HepG2 (cell line): ENCODE measurements around the gene HCRTR1. TPM values are rescaled to one million over a fixed set of nuclear protein-coding genes. Genes with fewer than 3 reads are reported as not detected.
A peak's percentile ranks its signal among the peaks of the same experiment; 100 is the strongest.

Experiments used
- CEBPB ChIP-seq: IDR thresholded peaks from 2 replicates; pipeline ENCODE4 v1.6.1; 2011; ENCODE audit warnings: low read depth, low read length, improper control_type of control experiment, borderline replicate concordance
- EED ChIP-seq: sonication (generic); formaldehyde crosslinking; IDR thresholded peaks from 2 replicates; pipeline ENCODE4 v1.5.0; 2020; ENCODE audit warnings: mild to moderate bottlenecking, missing genetic modification reagents
- FOSL2 ChIP-seq: sonication (generic); formaldehyde crosslinking; IDR thresholded peaks from 2 replicates; pipeline ENCODE4 v1.4.0; 2020; ENCODE audit warnings: missing genetic modification reagents
- HMG20B ChIP-seq: conservative IDR thresholded peaks from 2 replicates; pipeline ENCODE4 v1.6.1; 2016; ENCODE audit warnings: missing genetic modification reagents, missing compliant biosample characterization
- KDM2A ChIP-seq: sonication (generic); formaldehyde crosslinking; IDR thresholded peaks from 2 replicates; pipeline ENCODE4 v1.4.0; 2020; ENCODE audit warnings: low read depth, missing genetic modification reagents, borderline replicate concordance
- KDM4B ChIP-seq: sonication (generic); formaldehyde crosslinking; IDR thresholded peaks from 2 replicates; pipeline ENCODE4 v1.4.0; 2020; ENCODE audit warnings: missing genetic modification reagents
- MIXL1 ChIP-seq: IDR thresholded peaks from 2 replicates; pipeline ENCODE4 v1.6.1; 2016
- NFKB2 ChIP-seq: sonication (generic); formaldehyde crosslinking; IDR thresholded peaks from 2 replicates; pipeline ENCODE4 v1.4.0; 2020; ENCODE audit warnings: missing genetic modification reagents, borderline replicate concordance
- RXRB ChIP-seq: IDR thresholded peaks from 2 replicates; pipeline ENCODE4 v1.6.1; 2016; ENCODE audit warnings: borderline replicate concordance, missing genetic modification reagents, missing compliant biosample characterization
- TGIF2 ChIP-seq: IDR thresholded peaks from 2 replicates; pipeline ENCODE4 v1.6.1; 2016; ENCODE audit warnings: control low read depth, missing compliant biosample characterization
- THAP7 ChIP-seq: sonication (generic); formaldehyde crosslinking; IDR thresholded peaks from 2 replicates; pipeline ENCODE4 v1.8.1; 2023; ENCODE audit warnings: mild to moderate bottlenecking, missing genetic modification reagents
- polyA plus RNA-seq, 8 experiments: library from polyadenylated mRNA; depleted of rRNA in 3 of 8; stranded (reverse) in 7 of 8; unstranded in 1 of 8; fragments of >200 nt; fragmentation: Illumina TruSeq in 4 of 8; extraction: Trizol in 4 of 8; gene quantifications; 2 replicates each; pipeline versions ENCODE4 v1.2.1 to v1.2.3, GENCODE V29; 2011 to 2016; ENCODE audit warnings: low read depth in 4 of 8, missing spikeins in 1 of 8, mixed read lengths in 1 of 8; ENCODE audit not compliant: insufficient read depth in 1 of 8
- total RNA-seq, 5 experiments: library from RNA; depleted of rRNA; stranded (reverse); fragments of >200 nt; fragmentation: Illumina TruSeq; extraction: Trizol; gene quantifications; 2 replicates each; pipeline ENCODE4 v1.2.3, GENCODE V29; 2016; ENCODE audit warnings: low read depth in 1 of 5
- TF ChIP-seq, protein P1 (sequence below): sonication (generic); formaldehyde crosslinking; IDR thresholded peaks from 2 replicates; pipeline ENCODE4 v1.4.0; 2020; ENCODE audit warnings: missing genetic modification reagents, borderline replicate concordance
- TF ChIP-seq, protein P2 (sequence below): sonication (generic); formaldehyde crosslinking; IDR thresholded peaks from 2 replicates; pipeline ENCODE4 v1.5.0; 2020; ENCODE audit warnings: mild to moderate bottlenecking, missing genetic modification reagents
- TF ChIP-seq, protein P3 (sequence below): IDR thresholded peaks from 2 replicates; pipeline ENCODE4 v1.6.1; 2018; ENCODE audit warnings: missing genetic modification reagents

HCRTR1 gene
- total and polyA plus RNA-seq, 2 of the 13 experiments (the other 11 are each of a cell fraction or from before 2014, with no cell fraction given), result not detected

GRCh38 chr1:31572323-31573104 lies 45.0 kb upstream of the HCRTR1 start (continued):
- TF ChIP-seq, protein P1, sequence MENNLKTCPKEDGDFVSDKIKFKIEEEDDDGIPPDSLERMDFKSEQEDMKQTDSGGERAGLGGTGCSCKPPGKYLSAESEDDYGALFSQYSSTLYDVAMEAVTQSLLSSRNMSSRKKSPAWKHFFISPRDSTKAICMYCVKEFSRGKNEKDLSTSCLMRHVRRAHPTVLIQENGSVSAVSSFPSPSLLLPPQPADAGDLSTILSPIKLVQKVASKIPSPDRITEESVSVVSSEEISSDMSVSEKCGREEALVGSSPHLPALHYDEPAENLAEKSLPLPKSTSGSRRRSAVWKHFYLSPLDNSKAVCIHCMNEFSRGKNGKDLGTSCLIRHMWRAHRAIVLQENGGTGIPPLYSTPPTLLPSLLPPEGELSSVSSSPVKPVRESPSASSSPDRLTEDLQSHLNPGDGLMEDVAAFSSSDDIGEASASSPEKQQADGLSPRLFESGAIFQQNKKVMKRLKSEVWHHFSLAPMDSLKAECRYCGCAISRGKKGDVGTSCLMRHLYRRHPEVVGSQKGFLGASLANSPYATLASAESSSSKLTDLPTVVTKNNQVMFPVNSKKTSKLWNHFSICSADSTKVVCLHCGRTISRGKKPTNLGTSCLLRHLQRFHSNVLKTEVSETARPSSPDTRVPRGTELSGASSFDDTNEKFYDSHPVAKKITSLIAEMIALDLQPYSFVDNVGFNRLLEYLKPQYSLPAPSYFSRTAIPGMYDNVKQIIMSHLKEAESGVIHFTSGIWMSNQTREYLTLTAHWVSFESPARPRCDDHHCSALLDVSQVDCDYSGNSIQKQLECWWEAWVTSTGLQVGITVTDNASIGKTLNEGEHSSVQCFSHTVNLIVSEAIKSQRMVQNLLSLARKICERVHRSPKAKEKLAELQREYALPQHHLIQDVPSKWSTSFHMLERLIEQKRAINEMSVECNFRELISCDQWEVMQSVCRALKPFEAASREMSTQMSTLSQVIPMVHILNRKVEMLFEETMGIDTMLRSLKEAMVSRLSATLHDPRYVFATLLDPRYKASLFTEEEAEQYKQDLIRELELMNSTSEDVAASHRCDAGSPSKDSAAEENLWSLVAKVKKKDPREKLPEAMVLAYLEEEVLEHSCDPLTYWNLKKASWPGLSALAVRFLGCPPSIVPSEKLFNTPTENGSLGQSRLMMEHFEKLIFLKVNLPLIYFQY (CRISPR knock-in tag), result peak; percentile 52; the same call in 1 of the 2 replicates
- TF ChIP-seq KDM2A (0 out of 2 replicates have a peak, but pooled peaks have one; percentile 57), NFKB2 (CRISPR knock-in tag) (no peak), EED (CRISPR knock-in tag) (no peak), HMG20B (CRISPR knock-in tag) (no peak), KDM4B (CRISPR knock-in tag) (0 out of 2 replicates have a peak, but pooled peaks have one; percentile 70), FOSL2 (peak; percentile 80), TGIF2 (CRISPR knock-in tag) (peak; percentile 97), RXRB (CRISPR knock-in tag) (peak; percentile 69; the same call in 1 of the 2 replicates), CEBPB (peak; percentile 96), THAP7 (CRISPR knock-in tag) (no peak), MIXL1 (CRISPR knock-in tag) (no peak; the same call in 1 of the 2 replicates)
- TF ChIP-seq, protein P2, sequence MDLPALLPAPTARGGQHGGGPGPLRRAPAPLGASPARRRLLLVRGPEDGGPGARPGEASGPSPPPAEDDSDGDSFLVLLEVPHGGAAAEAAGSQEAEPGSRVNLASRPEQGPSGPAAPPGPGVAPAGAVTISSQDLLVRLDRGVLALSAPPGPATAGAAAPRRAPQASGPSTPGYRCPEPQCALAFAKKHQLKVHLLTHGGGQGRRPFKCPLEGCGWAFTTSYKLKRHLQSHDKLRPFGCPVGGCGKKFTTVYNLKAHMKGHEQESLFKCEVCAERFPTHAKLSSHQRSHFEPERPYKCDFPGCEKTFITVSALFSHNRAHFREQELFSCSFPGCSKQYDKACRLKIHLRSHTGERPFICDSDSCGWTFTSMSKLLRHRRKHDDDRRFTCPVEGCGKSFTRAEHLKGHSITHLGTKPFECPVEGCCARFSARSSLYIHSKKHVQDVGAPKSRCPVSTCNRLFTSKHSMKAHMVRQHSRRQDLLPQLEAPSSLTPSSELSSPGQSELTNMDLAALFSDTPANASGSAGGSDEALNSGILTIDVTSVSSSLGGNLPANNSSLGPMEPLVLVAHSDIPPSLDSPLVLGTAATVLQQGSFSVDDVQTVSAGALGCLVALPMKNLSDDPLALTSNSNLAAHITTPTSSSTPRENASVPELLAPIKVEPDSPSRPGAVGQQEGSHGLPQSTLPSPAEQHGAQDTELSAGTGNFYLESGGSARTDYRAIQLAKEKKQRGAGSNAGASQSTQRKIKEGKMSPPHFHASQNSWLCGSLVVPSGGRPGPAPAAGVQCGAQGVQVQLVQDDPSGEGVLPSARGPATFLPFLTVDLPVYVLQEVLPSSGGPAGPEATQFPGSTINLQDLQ (CRISPR knock-in tag), result 0 out of 2 replicates have a peak, but pooled peaks have one; percentile 66
- TF ChIP-seq, protein P3, sequence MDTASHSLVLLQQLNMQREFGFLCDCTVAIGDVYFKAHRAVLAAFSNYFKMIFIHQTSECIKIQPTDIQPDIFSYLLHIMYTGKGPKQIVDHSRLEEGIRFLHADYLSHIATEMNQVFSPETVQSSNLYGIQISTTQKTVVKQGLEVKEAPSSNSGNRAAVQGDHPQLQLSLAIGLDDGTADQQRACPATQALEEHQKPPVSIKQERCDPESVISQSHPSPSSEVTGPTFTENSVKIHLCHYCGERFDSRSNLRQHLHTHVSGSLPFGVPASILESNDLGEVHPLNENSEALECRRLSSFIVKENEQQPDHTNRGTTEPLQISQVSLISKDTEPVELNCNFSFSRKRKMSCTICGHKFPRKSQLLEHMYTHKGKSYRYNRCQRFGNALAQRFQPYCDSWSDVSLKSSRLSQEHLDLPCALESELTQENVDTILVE (CRISPR knock-in tag), result 0 out of 2 replicates have a peak, but pooled peaks have one; percentile 42
